PC-3 (cell line): ENCODE results near the gene RPS18. TPM values are rescaled to one million over a fixed set of nuclear protein-coding genes. Genes with fewer than 3 reads are reported as not detected.

ENCODE experiments used
- ATAC-seq: fragments of 200-7000 bp; cut with Tn5 transposase; 2 replicates; pipeline ENCODE4 v1.9.1; 2020; ENCODE audit warnings: mild to moderate bottlenecking, moderate library complexity
- BruUV-seq: library from RNA; stranded (reverse); fragments of 400-500 nt; replicated peaks from 2 replicates; lab custom pipeline; 2021; lab: Mats Ljungman, UMichigan
- CTCF ChIA-PET: fragments of 300-600 bp; sonication (Branson Sonifier 250); formaldehyde crosslinking; loops from one replicate; lab custom pipeline; 2022; ENCODE audit warnings: antibody characterized with exemption; lab: Charles Lee
- POLR2A ChIA-PET: fragments of 300-600 bp; sonication (Branson Sonifier 250); formaldehyde crosslinking; loops from one replicate; lab custom pipeline; 2022; ENCODE audit warnings: antibody characterized with exemption; ENCODE audit not compliant: unreplicated experiment; lab: Charles Lee
- DNase-seq: peaks from one replicate; pipeline ENCODE4 v3.0.0-alpha.2; 2015
- H2AFZ ChIP-seq: fragments of 300-600 bp; sonication (generic); 2 replicates; pipeline ENCODE4 v1.6.0; 2016; ENCODE audit warnings: antibody characterized with exemption, low read length
- H3F3A ChIP-seq: fragments of 300-600 bp; sonication (generic); one replicate; pipeline ENCODE4 v1.6.0; 2017; ENCODE audit warnings: antibody characterized with exemption, low read length, control low read depth, mild to moderate bottlenecking; ENCODE audit not compliant: unreplicated experiment
- H3K27ac ChIP-seq: fragments of 300-600 bp; sonication (generic); 2 replicates; pipeline ENCODE4 v1.5.1; 2016; ENCODE audit warnings: mild to moderate bottlenecking, low read length
- H3K27me3 ChIP-seq: fragments of 300-600 bp; sonication (generic); 2 replicates; pipeline ENCODE4 v1.6.1; 2016; ENCODE audit warnings: low read length, mixed read lengths
- H3K36me3 ChIP-seq: fragments of 300-600 bp; sonication (generic); 2 replicates; pipeline ENCODE4 v1.6.1; 2016; ENCODE audit warnings: low read depth, mixed run types, low read length, mixed read lengths
- H3K4me1 ChIP-seq: fragments of 300-600 bp; sonication (generic); 2 replicates; pipeline ENCODE4 v1.5.1; 2016; ENCODE audit warnings: low read length; ENCODE audit not compliant: insufficient read depth
- H3K4me2 ChIP-seq: fragments of 300-600 bp; sonication (generic); 2 replicates; pipeline ENCODE4 v1.6.0; 2016; ENCODE audit warnings: low read length
- H3K4me3 ChIP-seq: fragments of 300-600 bp; sonication (generic); 2 replicates; pipeline ENCODE4 v1.5.1; 2016; ENCODE audit warnings: mild to moderate bottlenecking, low read length, mixed read lengths
- H3K79me2 ChIP-seq: fragments of 300-600 bp; sonication (generic); 2 replicates; pipeline ENCODE4 v1.6.1; 2017; ENCODE audit warnings: low read length, mixed read lengths
- H3K9ac ChIP-seq: fragments of 300-600 bp; sonication (generic); 2 replicates; pipeline ENCODE4 v1.6.0; 2016; ENCODE audit warnings: mild to moderate bottlenecking, low read length
- H3K9me2 ChIP-seq: fragments of 300-600 bp; sonication (generic); replicated peaks from 2 replicates; pipeline ENCODE4 v1.6.1; 2016; ENCODE audit warnings: mixed run types, low read length, mixed read lengths
- H3K9me3 ChIP-seq: fragments of 300-600 bp; sonication (generic); 2 replicates; pipeline ENCODE4 v1.6.1; 2016; ENCODE audit warnings: low read length, mixed read lengths
- H4K20me1 ChIP-seq: fragments of 300-600 bp; sonication (generic); 2 replicates; pipeline ENCODE4 v1.6.1; 2016; ENCODE audit warnings: low read length, mixed read lengths
- EZH2 ChIP-seq: fragments of 300-600 bp; sonication (generic); IDR thresholded peaks from one replicate; pipeline ENCODE4 v1.6.1; 2017; ENCODE audit warnings: antibody characterized with exemption, mild to moderate bottlenecking, low read length; ENCODE audit not compliant: unreplicated experiment
- EZH2phosphoT487 ChIP-seq: fragments of 300-600 bp; sonication (generic); IDR thresholded peaks from 2 replicates; pipeline ENCODE4 v1.6.1; 2018; ENCODE audit warnings: mild to moderate bottlenecking, antibody characterized with exemption, low read length, borderline replicate concordance
- intact Hi-C: fragments of 100-400 bp; cut with micrococcal nuclease; formaldehyde crosslinking; loops from 2 replicates; pipeline ENCODE4 v1.9.0; 2023
- total RNA-seq: library from RNA; depleted of rRNA; stranded (reverse); fragments of >200 nt; gene quantifications from 2 replicates; pipeline ENCODE4 v1.2.3, GENCODE V29; 2014
- TF ChIP-seq, protein P1 (sequence below): fragments of 300-600 bp; sonication (generic); conservative IDR thresholded peaks from 2 replicates; pipeline ENCODE4 v1.5.1; 2017; ENCODE audit warnings: antibody characterized with exemption, low read depth, mild to moderate bottlenecking, low read length

Gene RPS18
- total RNA-seq, 1 experiment from 2014 or later: 3,161 TPM

GRCh38 chr6:33317669-33318425 lies 46.0 kb downstream of the RPS18 start, which contains the start of gene ZBTB22:
ZBTB22 (minus strand) TSS chr6:33317744; CDS start chr6:33316916, 828 bp downstream.
- Histone ChIP-seq H3K4me3 (peak within 1 kb of the TSS; percentile 72), H4K20me1 (no peaks in the 10 kb centered on the region), H2AFZ (peak within 1 kb of the TSS; percentile 64), H3K4me2 (peak within 1 kb of the TSS; percentile 85), H3K79me2 (peaks cover 49% of the 10 kb centered on the region), H3K27me3 (no peaks in the 10 kb centered on the region), H3K9me2 (no peaks in the 10 kb centered on the region), H3F3A (no peaks in the 10 kb centered on the region), H3K9me3 (no peaks in the 10 kb centered on the region), H3K9ac (peak within 1 kb of the TSS; percentile 36), H3K4me1 (peaks cover 54% of the 10 kb centered on the region), H3K36me3 (peaks cover 12% of the 10 kb centered on the region; the same call in 1 of the 2 replicates), H3K27ac (peak within 1 kb of the TSS; percentile 57)
- DNase-seq (peak; percentile 98), ATAC-seq (peak; percentile 71)
- BruUV-seq: no TSS peak
- ChIA-PET POLR2A (interaction anchor here (0.6 to 1.0 kb wide), 7 partner anchors 18 to 1587 kb away, joined by 3 to 22 read pairs (median 4); partner anchors contain the start of gene HMGA1), CTCF (interaction anchor here (0.7 to 1.1 kb wide), 5 partner anchors 18 to 109 kb away, joined by 5 to 18 read pairs (median 6); partner anchors contain the start of gene B3GALT4)
- intact Hi-C loops: no loop called here
- no peak for TF ChIP-seq EZH2phosphoT487
- TF ChIP-seq, protein P1, sequence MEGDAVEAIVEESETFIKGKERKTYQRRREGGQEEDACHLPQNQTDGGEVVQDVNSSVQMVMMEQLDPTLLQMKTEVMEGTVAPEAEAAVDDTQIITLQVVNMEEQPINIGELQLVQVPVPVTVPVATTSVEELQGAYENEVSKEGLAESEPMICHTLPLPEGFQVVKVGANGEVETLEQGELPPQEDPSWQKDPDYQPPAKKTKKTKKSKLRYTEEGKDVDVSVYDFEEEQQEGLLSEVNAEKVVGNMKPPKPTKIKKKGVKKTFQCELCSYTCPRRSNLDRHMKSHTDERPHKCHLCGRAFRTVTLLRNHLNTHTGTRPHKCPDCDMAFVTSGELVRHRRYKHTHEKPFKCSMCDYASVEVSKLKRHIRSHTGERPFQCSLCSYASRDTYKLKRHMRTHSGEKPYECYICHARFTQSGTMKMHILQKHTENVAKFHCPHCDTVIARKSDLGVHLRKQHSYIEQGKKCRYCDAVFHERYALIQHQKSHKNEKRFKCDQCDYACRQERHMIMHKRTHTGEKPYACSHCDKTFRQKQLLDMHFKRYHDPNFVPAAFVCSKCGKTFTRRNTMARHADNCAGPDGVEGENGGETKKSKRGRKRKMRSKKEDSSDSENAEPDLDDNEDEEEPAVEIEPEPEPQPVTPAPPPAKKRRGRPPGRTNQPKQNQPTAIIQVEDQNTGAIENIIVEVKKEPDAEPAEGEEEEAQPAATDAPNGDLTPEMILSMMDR: no peak
- TF ChIP-seq EZH2: no peak

GRCh38 chr6:33318426-33319073 lies 46.7 kb downstream of the RPS18 start:
- peak overlapping the region; percentile 85 for H3K4me2 ChIP-seq
- no peaks in the 10 kb centered on the region for H3F3A ChIP-seq
- H3K36me3 ChIP-seq: peaks cover 12% of the 10 kb centered on the region; the same call in 1 of the 2 replicates
- intact Hi-C loops: no loop called here
- H3K27me3 ChIP-seq: no peaks in the 10 kb centered on the region
- peak overlapping the region; percentile 57 for H3K27ac ChIP-seq
- peak overlapping the region; percentile 72 for H3K4me3 ChIP-seq
- peaks cover 56% of the 10 kb centered on the region for H3K4me1 ChIP-seq
- CTCF ChIA-PET: interaction anchor here (0.6 to 1.1 kb wide), 5 partner anchors 19 to 90 kb away, joined by 3 to 18 read pairs (median 5); partner anchors contain the start of gene B3GALT4
- ATAC-seq (no peak), DNase-seq (no peak)
- POLR2A ChIA-PET: interaction anchor here (0.6 to 1.0 kb wide), 4 partner anchors 19 to 1777 kb away, joined by 3 to 22 read pairs (median 10); no protein-coding TSS in a partner anchor
- peaks cover 42% of the 10 kb centered on the region for H3K79me2 ChIP-seq
- peak overlapping the region; percentile 36 for H3K9ac ChIP-seq
- peak overlapping the region; percentile 64 for H2AFZ ChIP-seq
- TF ChIP-seq EZH2 (no peak), EZH2phosphoT487 (no peak)
- TF ChIP-seq, protein P1: no peak
- H3K9me3 ChIP-seq: no peaks in the 10 kb centered on the region
- no peaks in the 10 kb centered on the region for H3K9me2 ChIP-seq
- H4K20me1 ChIP-seq: no peaks in the 10 kb centered on the region
- no TSS peak for BruUV-seq
